ENCODE data around the gene ANKRD18A. TPM values are rescaled to one million over a fixed set of nuclear protein-coding genes. Genes with fewer than 3 reads are reported as not detected.
"Not testable (repeated sequence)": the region's sequence is repeated elsewhere in the genome, so short reads cannot be mapped to it uniquely, and the experiment has no call there.

ANKRD18A gene
- total RNA-seq, 1 donor from 2014 or later, result 0.10 TPM

DNA sequence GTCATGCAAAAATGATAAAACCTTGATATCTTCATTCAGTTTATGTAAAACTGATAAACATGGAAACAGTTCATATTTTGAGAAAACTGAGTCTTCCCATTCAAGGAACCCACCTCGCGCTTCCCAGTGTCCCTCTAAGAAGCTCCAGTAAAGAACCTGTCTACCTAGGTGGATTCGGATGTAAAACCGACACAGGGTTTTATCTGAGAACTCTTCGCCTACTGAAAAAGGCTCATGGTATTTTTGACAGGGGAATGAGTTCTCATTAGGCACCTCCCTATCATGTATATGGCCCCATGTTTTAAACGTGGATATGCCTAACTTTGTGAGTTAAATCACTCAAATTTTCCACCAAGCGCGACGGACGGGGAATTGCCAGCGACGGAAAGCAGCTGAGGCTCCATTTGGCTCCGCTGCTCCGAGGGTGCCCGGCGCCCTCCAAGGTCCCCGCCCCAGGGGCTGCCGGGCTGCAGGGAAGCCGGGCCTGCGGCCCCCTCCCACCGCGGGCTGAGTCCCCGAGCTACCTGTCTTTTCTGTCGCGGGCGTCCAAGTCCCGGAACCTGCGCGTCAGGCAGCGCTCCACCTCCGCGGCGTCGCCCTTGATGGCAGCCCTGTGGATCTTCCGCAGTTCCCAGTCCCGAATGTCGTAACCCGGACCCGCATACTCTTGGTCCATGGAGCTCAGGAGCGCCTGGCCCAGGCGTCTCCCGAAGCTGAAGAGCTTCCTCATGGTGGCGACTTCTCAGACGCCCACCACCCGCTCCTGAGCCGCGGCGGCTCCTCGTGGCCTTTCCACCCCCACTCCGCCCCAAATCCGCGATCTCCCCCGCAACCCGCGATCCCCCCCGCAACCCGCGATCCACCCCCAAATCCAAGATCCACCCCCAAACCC lies 594 bp downstream of the ANKRD18A start:
- peaks cover 5% of the 10 kb centered on the region for H3K36me3 Mint-ChIP-seq (ENCODE audit: low read depth, unreplicated experiment)
- peak; percentile 18 for DNase-seq (ENCODE audit: low spot score)
- H3K4me1 Mint-ChIP-seq (ENCODE audit: unreplicated experiment), result peaks cover 10% of the 10 kb centered on the region
- TF ChIP-seq, protein P1, sequence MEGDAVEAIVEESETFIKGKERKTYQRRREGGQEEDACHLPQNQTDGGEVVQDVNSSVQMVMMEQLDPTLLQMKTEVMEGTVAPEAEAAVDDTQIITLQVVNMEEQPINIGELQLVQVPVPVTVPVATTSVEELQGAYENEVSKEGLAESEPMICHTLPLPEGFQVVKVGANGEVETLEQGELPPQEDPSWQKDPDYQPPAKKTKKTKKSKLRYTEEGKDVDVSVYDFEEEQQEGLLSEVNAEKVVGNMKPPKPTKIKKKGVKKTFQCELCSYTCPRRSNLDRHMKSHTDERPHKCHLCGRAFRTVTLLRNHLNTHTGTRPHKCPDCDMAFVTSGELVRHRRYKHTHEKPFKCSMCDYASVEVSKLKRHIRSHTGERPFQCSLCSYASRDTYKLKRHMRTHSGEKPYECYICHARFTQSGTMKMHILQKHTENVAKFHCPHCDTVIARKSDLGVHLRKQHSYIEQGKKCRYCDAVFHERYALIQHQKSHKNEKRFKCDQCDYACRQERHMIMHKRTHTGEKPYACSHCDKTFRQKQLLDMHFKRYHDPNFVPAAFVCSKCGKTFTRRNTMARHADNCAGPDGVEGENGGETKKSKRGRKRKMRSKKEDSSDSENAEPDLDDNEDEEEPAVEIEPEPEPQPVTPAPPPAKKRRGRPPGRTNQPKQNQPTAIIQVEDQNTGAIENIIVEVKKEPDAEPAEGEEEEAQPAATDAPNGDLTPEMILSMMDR (IDR thresholded peaks at IDR 0.05; ENCODE audit: unreplicated experiment), result no peak
- peak overlapping the region; percentile 91 for H3K4me3 Mint-ChIP-seq (ENCODE audit: unreplicated experiment)
- peaks cover 15% of the 10 kb centered on the region for H3K27me3 Mint-ChIP-seq (ENCODE audit: unreplicated experiment)
- no peak overlapping the region for H3K27ac Mint-ChIP-seq (ENCODE audit: unreplicated experiment)
- H3K9me3 Mint-ChIP-seq (ENCODE audit: unreplicated experiment), result no peaks in the 10 kb centered on the region

DNA sequence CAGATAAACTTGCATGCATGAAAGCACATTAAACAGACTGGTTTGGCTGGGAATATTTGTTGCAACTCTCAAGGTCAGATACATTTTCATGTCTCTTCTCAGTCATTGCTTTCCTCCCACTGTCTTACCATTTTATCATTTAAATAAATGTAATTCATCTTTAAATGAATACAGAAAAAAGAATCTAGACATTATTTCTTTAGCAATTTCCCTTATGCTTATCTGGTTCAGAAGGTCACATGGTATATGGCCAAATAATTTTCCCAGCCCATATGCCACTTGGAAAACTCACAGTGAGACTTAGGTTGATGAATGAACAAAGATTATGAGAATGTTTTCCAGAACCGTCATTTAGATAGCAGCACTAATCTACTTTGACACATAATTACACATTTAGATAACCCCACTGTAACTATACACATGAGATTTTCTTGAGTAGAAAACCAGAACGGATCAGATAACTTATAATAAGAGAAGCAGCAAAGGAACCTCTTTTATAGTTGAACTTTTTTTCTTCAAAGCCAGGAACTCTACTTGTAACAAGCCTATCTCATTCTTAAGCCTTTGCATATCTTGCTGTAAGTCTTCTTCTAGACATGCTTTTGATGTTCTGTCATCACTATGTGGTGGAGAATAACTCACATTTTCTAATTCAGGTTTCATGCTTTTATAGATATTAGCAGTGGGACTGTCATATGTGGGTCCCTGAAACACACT lies 22.2 kb downstream of the ANKRD18A start:
- H3K4me3 Mint-ChIP-seq (ENCODE audit: unreplicated experiment); H3K27ac Mint-ChIP-seq (ENCODE audit: unreplicated experiment): not testable (repeated sequence)

DNA sequence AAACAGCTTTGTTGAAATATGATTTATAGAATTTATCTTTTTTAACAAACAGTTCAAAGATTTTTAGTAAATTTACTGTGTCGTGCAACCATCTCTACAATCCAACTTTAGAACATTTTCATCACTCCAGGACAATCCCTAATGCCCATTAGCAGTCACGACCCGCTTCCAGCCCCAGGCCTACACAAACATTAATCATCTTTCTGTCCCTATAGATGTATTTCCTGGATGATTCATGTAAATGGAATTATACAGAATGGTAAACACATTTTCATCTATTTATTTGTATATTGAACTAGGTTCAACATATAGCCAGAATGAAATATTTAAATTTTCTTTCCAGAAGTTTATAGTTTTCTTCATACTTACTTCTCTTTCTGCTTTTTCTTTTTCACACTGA lies 25.3 kb downstream of the ANKRD18A start:
- not testable (repeated sequence) for H3K27me3 Mint-ChIP-seq (ENCODE audit: unreplicated experiment); H3K4me1 Mint-ChIP-seq (ENCODE audit: unreplicated experiment); H3K36me3 Mint-ChIP-seq (ENCODE audit: low read depth, unreplicated experiment); H3K9me3 Mint-ChIP-seq (ENCODE audit: unreplicated experiment); H3K27ac Mint-ChIP-seq (ENCODE audit: unreplicated experiment); H3K4me3 Mint-ChIP-seq (ENCODE audit: unreplicated experiment); DNase-seq (ENCODE audit: low spot score)

More for the DNA sequence above, 22.2 kb downstream of the ANKRD18A start:
- H3K4me1 Mint-ChIP-seq (ENCODE audit: unreplicated experiment); H3K9me3 Mint-ChIP-seq (ENCODE audit: unreplicated experiment); H3K27me3 Mint-ChIP-seq (ENCODE audit: unreplicated experiment); DNase-seq (ENCODE audit: low spot score); H3K36me3 Mint-ChIP-seq (ENCODE audit: low read depth, unreplicated experiment): not testable (repeated sequence)

DNA sequence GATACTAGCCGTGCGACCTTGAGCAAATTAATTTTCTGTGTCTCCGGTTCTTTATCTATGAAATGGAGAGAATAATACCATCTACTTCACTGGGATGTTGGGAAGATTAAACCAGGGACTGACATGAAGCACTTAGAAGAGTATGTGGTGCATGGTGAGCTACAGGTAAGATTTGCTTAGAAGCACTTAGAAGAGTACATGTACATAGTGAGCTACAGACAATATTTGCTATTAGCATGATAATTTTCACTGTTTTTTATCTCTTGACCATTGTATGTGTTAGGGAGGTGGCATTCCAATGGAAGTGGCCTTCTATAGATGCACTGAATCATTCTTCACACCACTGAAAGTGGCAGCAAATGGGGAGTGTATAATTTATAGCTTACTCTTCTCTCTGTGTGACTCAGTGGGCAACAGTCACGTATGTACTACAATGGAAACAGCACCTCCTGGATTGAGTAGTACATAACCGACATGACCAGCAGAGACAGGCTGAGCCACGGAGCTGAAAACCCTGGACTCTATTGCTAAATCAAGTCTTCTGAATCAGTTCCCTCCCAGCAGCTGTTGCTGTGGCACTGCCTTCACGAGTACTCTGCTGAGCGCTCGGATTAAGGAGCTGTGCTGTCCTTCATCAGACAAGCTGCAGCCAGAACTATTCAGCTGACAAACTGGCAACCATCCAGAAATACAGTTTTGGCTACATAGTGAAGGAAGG lies 28.9 kb downstream of the ANKRD18A start:
- H3K4me1 Mint-ChIP-seq (ENCODE audit: unreplicated experiment); DNase-seq (ENCODE audit: low spot score); H3K4me3 Mint-ChIP-seq (ENCODE audit: unreplicated experiment); H3K9me3 Mint-ChIP-seq (ENCODE audit: unreplicated experiment); H3K27me3 Mint-ChIP-seq (ENCODE audit: unreplicated experiment); H3K36me3 Mint-ChIP-seq (ENCODE audit: low read depth, unreplicated experiment); H3K27ac Mint-ChIP-seq (ENCODE audit: unreplicated experiment): not testable (repeated sequence)

DNA sequence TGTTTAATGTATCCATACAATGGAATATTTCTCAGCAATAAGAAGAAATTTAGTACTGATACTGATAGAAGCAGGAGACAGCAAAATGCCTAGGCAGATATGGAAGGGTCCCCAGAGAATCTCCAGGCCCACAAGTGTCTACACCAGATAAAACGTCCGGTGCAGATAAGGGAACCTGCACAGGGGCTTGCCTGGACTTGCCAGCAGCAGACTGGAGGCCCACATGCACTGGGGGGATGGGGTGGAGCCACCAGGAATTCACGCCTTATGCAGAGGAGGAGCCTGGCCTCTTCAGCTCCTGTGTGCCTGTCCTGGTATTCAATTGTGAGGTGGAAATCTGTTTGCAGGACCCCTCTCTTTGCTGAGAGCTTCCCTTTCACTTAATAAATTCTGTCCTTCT lies 36.6 kb downstream of the ANKRD18A start:
- H3K4me1 Mint-ChIP-seq (ENCODE audit: unreplicated experiment); H3K4me3 Mint-ChIP-seq (ENCODE audit: unreplicated experiment); H3K9me3 Mint-ChIP-seq (ENCODE audit: unreplicated experiment); H3K36me3 Mint-ChIP-seq (ENCODE audit: low read depth, unreplicated experiment); H3K27ac Mint-ChIP-seq (ENCODE audit: unreplicated experiment); DNase-seq (ENCODE audit: low spot score); H3K27me3 Mint-ChIP-seq (ENCODE audit: unreplicated experiment): not testable (repeated sequence)

DNA sequence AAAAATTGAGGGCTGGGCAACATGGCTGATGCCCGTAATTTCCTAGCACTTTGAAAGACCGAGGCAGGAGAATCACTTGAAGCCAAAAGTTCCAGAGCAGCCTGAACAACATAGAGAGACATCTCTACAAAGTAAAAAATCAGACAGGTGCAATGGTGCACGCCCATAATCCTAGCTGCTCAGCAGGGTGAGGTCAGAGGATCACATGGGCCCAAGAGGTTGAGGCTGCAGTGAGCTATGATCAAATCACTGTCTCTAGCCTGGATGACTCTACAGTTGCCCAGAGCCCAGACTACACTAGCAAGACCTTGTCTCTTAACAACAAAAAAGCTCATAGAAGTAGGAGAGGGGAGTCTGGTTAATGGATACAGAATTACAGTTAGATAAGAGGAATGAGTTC lies 40.3 kb downstream of the ANKRD18A start:
- not testable (repeated sequence) for H3K4me3 Mint-ChIP-seq (ENCODE audit: unreplicated experiment); H3K27me3 Mint-ChIP-seq (ENCODE audit: unreplicated experiment); H3K4me1 Mint-ChIP-seq (ENCODE audit: unreplicated experiment); H3K36me3 Mint-ChIP-seq (ENCODE audit: low read depth, unreplicated experiment); H3K9me3 Mint-ChIP-seq (ENCODE audit: unreplicated experiment); H3K27ac Mint-ChIP-seq (ENCODE audit: unreplicated experiment); DNase-seq (ENCODE audit: low spot score)

DNA sequence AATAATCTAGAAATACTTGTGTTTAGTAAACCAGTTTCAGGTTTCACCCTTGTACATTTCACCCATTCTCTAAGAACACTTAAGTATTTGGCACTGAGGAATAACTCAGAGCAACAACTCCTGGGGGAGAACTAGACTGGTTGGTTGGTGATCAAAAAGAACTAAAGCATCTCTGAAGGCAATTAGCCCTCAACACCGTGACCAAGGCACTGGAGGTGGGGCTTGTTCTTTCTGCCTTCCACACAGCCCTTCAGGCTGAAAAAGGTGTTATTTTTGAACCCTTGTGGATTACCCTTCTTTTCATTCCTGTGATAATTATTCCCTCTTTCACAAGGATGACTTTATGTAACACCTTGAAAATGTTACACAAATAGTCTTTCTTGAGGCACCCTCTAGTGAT lies 44.2 kb downstream of the ANKRD18A start:
- H3K4me3 Mint-ChIP-seq (ENCODE audit: unreplicated experiment); H3K4me1 Mint-ChIP-seq (ENCODE audit: unreplicated experiment); H3K27ac Mint-ChIP-seq (ENCODE audit: unreplicated experiment); DNase-seq (ENCODE audit: low spot score); H3K27me3 Mint-ChIP-seq (ENCODE audit: unreplicated experiment); H3K9me3 Mint-ChIP-seq (ENCODE audit: unreplicated experiment); H3K36me3 Mint-ChIP-seq (ENCODE audit: low read depth, unreplicated experiment): not testable (repeated sequence)

DNA sequence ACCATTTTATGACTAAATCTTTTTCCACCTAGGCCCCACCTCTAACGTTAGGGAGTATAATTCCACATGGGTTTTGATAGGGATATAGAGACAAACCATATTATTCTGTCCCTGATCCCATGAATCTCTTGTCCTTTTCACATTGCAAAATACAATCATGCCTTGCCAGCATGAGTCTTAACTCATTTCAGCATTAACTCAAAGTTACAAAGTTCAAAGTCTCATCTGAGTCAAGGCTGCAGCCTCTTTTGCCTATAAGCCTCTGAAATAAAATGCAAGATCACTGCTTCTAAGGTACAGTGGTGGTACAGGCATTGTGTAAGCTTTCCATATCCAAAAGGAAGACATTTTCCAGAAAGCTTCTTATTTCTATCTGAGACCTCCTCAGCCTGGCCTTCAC lies 54.3 kb downstream of the ANKRD18A start:
- H3K9me3 Mint-ChIP-seq (ENCODE audit: unreplicated experiment); H3K27ac Mint-ChIP-seq (ENCODE audit: unreplicated experiment); DNase-seq (ENCODE audit: low spot score): not testable (repeated sequence)

DNA sequence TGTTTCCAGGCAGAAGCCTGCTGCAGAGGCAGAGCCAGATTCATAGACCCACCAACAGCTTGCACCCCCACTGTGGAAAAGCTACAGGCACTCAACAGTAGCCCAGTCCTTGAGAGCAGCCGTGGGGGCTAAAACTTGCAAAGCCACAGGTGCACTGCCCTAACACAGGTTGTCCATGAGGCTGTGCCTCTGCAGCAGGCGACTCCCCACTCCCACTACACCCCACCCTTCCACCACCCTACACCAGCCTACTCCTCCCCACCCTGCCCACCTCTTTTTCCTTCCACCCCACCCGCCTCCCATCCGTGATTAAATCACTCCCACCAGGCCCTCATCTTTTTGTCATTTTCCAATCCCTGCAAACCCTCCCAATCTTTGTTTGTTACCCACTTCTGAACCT lies 55.2 kb downstream of the ANKRD18A start:
- not testable (repeated sequence) for H3K4me1 Mint-ChIP-seq (ENCODE audit: unreplicated experiment); H3K27ac Mint-ChIP-seq (ENCODE audit: unreplicated experiment); DNase-seq (ENCODE audit: low spot score); H3K27me3 Mint-ChIP-seq (ENCODE audit: unreplicated experiment); H3K9me3 Mint-ChIP-seq (ENCODE audit: unreplicated experiment); H3K36me3 Mint-ChIP-seq (ENCODE audit: low read depth, unreplicated experiment); H3K4me3 Mint-ChIP-seq (ENCODE audit: unreplicated experiment)

More for the DNA sequence above, 54.3 kb downstream of the ANKRD18A start:
- H3K27me3 Mint-ChIP-seq (ENCODE audit: unreplicated experiment); H3K4me3 Mint-ChIP-seq (ENCODE audit: unreplicated experiment); H3K4me1 Mint-ChIP-seq (ENCODE audit: unreplicated experiment); H3K36me3 Mint-ChIP-seq (ENCODE audit: low read depth, unreplicated experiment): not testable (repeated sequence)

DNA sequence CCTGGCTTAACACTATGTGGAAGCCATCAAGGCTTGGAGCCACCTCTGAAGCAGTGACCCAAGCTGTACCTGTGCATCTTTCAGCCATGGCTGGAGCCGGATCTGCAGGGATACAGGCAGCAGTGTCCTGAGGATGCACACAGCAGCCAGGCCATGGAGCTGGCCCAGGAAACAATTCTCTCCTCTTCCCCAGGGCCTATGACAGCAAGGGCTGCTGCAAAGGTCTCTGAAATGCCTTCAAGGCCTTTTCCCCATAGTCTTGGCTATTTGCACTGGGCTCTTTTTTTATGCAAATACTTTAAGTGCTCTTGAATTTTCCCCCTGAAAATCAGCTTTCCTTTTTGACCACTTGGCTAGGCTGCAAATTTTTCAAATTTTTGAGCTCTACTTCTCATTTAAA lies 56.5 kb downstream of the ANKRD18A start:
- H3K36me3 Mint-ChIP-seq (ENCODE audit: low read depth, unreplicated experiment); H3K4me3 Mint-ChIP-seq (ENCODE audit: unreplicated experiment); H3K27ac Mint-ChIP-seq (ENCODE audit: unreplicated experiment); H3K27me3 Mint-ChIP-seq (ENCODE audit: unreplicated experiment); DNase-seq (ENCODE audit: low spot score); H3K9me3 Mint-ChIP-seq (ENCODE audit: unreplicated experiment); H3K4me1 Mint-ChIP-seq (ENCODE audit: unreplicated experiment): not testable (repeated sequence)

DNA sequence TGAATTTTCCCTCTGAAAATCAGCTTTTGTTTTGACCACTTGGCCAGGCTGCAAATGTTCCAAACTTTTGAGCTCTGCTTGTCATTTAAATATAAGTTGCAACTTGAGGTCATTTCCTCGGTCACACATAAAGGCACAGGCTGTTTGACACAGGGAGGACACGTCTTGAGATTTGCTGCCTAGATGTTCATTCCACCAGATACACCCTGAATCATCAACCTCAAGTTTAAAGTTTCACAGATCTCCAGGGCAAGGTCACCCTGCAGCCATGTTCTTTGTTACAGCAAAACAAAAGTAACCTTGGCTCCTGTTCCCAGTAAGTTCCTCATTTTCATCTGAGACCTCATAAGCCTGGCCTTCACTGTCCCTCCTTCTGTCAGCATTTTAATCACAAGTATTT lies 59.3 kb downstream of the ANKRD18A start:
- not testable (repeated sequence) for DNase-seq (ENCODE audit: low spot score); H3K36me3 Mint-ChIP-seq (ENCODE audit: low read depth, unreplicated experiment); H3K4me1 Mint-ChIP-seq (ENCODE audit: unreplicated experiment); H3K27ac Mint-ChIP-seq (ENCODE audit: unreplicated experiment); H3K27me3 Mint-ChIP-seq (ENCODE audit: unreplicated experiment); H3K9me3 Mint-ChIP-seq (ENCODE audit: unreplicated experiment); H3K4me3 Mint-ChIP-seq (ENCODE audit: unreplicated experiment)
